ENCODE data around the gene LYRM9.

The LYRM9 gene

GRCh38 chr17:27872776-27873175 lies 20.4 kb downstream of the LYRM9 start:
- no peaks in the 10 kb centered on the region for H3K27me3 ChIP-seq
- intact Hi-C loops (cut with DNase I; ENCODE audit: low total_unique reads): loop anchor here (10.0 kb wide), 1 partner anchor 68 kb away; the partner anchor contains the start of gene NOS2
- no peak for DNase-seq
- no peak overlapping the region for H3K27ac ChIP-seq
- TF ChIP-seq, protein P1, sequence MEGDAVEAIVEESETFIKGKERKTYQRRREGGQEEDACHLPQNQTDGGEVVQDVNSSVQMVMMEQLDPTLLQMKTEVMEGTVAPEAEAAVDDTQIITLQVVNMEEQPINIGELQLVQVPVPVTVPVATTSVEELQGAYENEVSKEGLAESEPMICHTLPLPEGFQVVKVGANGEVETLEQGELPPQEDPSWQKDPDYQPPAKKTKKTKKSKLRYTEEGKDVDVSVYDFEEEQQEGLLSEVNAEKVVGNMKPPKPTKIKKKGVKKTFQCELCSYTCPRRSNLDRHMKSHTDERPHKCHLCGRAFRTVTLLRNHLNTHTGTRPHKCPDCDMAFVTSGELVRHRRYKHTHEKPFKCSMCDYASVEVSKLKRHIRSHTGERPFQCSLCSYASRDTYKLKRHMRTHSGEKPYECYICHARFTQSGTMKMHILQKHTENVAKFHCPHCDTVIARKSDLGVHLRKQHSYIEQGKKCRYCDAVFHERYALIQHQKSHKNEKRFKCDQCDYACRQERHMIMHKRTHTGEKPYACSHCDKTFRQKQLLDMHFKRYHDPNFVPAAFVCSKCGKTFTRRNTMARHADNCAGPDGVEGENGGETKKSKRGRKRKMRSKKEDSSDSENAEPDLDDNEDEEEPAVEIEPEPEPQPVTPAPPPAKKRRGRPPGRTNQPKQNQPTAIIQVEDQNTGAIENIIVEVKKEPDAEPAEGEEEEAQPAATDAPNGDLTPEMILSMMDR (IDR thresholded peaks at IDR 0.05): no peak
- no peaks in the 10 kb centered on the region for H3K4me1 ChIP-seq
- no peaks in the 10 kb centered on the region for H3K9me3 ChIP-seq
- H3K36me3 ChIP-seq: peaks cover 2 to 35% (median 11%) of the 10 kb centered on the region in 3 donors
- no peak overlapping the region for H3K4me3 ChIP-seq

- Histone ChIP-seq H3K4me1 (no peaks in the 10 kb centered on the region), H3K9me3 (no peaks in the 10 kb centered on the region), H3K27me3 (no peaks in the 10 kb centered on the region), H3K27ac (no peak overlapping the region), H3K4me3 (no peak overlapping the region), H3K36me3 (peaks cover 0 to 21% (median 8%) of the 10 kb centered on the region in 3 donors)
- TF ChIP-seq, protein P1 (IDR thresholded peaks at IDR 0.05): no peak
- DNase-seq: no peak
- intact Hi-C loops (cut with DNase I; ENCODE audit: low total_unique reads): loop anchor here (10.0 kb wide), 1 partner anchor 67 kb away; the partner anchor contains the start of gene NOS2
Observed at GRCh38 chr17:27871407-27871806, 21.8 kb downstream of the LYRM9 start.

DNA sequence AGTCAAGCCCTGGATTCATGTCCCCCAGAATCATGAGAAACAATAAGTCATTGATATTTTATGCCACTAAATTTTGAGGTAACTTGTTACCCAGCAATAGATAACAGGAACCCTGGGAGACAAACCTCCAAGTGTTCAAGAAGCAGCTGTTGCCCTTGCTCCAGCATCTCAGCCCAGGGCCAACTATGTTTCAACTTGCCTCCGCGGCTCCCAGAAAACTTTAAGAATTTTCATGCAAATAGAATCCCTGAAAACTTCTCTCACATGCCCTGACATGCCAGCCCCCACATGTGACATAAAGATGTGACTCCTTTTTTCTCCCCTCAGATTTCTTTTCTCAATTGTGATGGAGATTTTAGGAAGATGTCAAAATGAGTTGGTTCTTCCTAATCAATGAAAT lies 22.8 kb downstream of the LYRM9 start:
- H3K4me1 ChIP-seq: no peaks in the 10 kb centered on the region
- H3K9me3 ChIP-seq: no peaks in the 10 kb centered on the region
- no peaks in the 10 kb centered on the region for H3K27me3 ChIP-seq
- H3K36me3 ChIP-seq: peaks cover 0 to 10% (median 3%) of the 10 kb centered on the region in 3 donors
- DNase-seq: no peak
- TF ChIP-seq, protein P1 (IDR thresholded peaks at IDR 0.05): no peak
- H3K4me3 ChIP-seq: no peak overlapping the region
- intact Hi-C loops (cut with DNase I; ENCODE audit: low total_unique reads): loop anchor here (10.0 kb wide), 1 partner anchor 66 kb away; the partner anchor contains the start of gene NOS2
- no peak overlapping the region for H3K27ac ChIP-seq

DNA sequence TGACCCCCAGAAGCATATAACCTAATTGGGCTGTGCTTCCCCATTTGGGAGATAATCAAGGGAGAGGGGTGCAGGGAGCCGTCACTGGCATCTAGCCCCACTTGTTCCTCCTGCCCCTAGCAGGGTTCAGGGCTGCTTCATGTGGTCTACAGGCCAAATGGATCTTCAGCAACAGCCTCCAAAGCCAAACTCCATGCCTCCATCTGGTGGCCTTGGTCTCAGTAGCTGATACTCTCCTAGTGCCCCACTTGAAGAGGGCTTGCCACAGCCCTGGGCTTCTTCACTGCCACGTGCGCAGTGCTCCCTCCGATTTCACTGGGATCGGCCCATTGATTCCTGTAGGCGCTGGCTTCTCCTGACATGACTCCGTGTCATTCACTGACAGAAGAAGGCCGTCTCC lies 24.6 kb downstream of the LYRM9 start:
- intact Hi-C loops (cut with DNase I; ENCODE audit: low total_unique reads): no loop called here
- Histone ChIP-seq H3K9me3 (no peaks in the 10 kb centered on the region), H3K4me3 (no peak overlapping the region), H3K4me1 (no peaks in the 10 kb centered on the region), H3K36me3 (no peaks in the 10 kb centered on the region), H3K27ac (no peak overlapping the region), H3K27me3 (no peaks in the 10 kb centered on the region)
- DNase-seq: no peak
- TF ChIP-seq, protein P1 (IDR thresholded peaks at IDR 0.05): no peak

DNA sequence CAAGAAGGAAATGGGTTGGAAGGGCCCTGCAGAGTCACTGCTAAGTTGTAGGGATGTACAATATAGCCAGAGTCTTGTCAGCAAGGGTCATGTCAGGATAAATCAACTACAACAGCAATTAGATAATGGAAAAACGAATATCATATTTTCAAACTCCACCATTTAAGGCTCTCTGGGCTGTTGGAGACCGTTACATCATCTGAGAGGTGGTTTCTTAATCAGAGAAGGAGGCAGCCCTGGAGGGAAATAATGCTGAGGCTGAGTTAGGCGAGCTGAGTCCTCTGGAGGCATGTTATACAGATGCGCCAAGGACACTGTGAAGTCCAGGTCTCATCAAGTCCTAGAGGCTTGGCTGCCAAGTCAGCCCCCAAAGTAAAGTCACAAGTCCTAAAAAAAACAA lies 30.3 kb downstream of the LYRM9 start:
- TF ChIP-seq, protein P1 (IDR thresholded peaks at IDR 0.05): no peak
- no peaks in the 10 kb centered on the region for H3K9me3 ChIP-seq
- H3K4me1 ChIP-seq: no peaks in the 10 kb centered on the region
- H3K27ac ChIP-seq: no peak overlapping the region
- no peak overlapping the region for H3K4me3 ChIP-seq
- no peak for DNase-seq
- H3K36me3 ChIP-seq: no peaks in the 10 kb centered on the region
- H3K27me3 ChIP-seq: no peaks in the 10 kb centered on the region
- intact Hi-C loops (cut with DNase I; ENCODE audit: low total_unique reads): no loop called here

DNA sequence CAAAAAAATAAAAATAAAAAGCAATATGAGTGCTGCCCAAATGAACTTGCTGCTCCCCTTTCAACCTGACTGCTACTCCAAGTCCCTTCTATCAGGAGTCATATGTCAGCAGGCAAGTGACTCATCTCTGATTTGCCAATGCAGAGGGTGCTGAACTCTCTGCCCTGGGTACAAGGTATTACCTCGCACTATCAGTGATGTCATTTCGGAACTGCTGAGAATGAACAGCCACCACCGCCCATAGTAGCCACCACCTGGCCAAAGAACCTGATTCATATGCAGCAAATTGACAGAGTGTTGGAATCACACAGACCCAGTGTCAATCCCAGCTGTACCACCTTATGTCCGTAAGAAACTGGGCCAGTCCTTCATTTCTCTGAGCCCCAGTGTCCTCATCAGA lies 31.2 kb downstream of the LYRM9 start:
- Histone ChIP-seq H3K27me3 (no peaks in the 10 kb centered on the region), H3K4me3 (no peak overlapping the region), H3K9me3 (no peaks in the 10 kb centered on the region), H3K4me1 (no peaks in the 10 kb centered on the region), H3K36me3 (no peaks in the 10 kb centered on the region), H3K27ac (no peak overlapping the region)
- TF ChIP-seq, protein P1 (IDR thresholded peaks at IDR 0.05): no peak
- DNase-seq: no peak
- intact Hi-C loops (cut with DNase I; ENCODE audit: low total_unique reads): no loop called here
